AML-193 (cell line): Measurements from ENCODE around the gene ALMS1.
"Not testable (repeated sequence)": the region's sequence is repeated elsewhere in the genome, so short reads cannot be mapped to it uniquely, and the experiment has no call there.

Source experiments
- DNase-seq, 2 experiments: peaks; one replicate each; lab custom pipeline; 2025; lab: John Stamatoyannopoulos, UW

Gene ALMS1

GRCh38 chr2:73624625-73625024 is 239.0 kb downstream of the ALMS1 start:
- DNase-seq = not testable (repeated sequence)

- DNase-seq = peak; percentile 20 to 31
Observed at GRCh38 chr2:73626237-73626636, 240.6 kb downstream of the ALMS1 start.

- not testable (repeated sequence) for DNase-seq
Observed at GRCh38 chr2:73628493-73628892, 242.9 kb downstream of the ALMS1 start.

GRCh38 chr2:73630662-73631266 is 245.1 kb downstream of the ALMS1 start:
- not testable (repeated sequence) for DNase-seq

- not testable (repeated sequence) for DNase-seq
Observed at GRCh38 chr2:73636977-73637376, 251.3 kb downstream of the ALMS1 start.

GRCh38 chr2:73638429-73638828 is 252.8 kb downstream of the ALMS1 start:
- no peak for DNase-seq

GRCh38 chr2:73640511-73640911 is 254.9 kb downstream of the ALMS1 start:
- no peak for DNase-seq

- no peak for DNase-seq
Observed at GRCh38 chr2:73640946-73641766, 255.5 kb downstream of the ALMS1 start.

- DNase-seq = no peak
Observed at GRCh38 chr2:73641767-73642062, 256.1 kb downstream of the ALMS1 start.

- DNase-seq = no peak
Observed at GRCh38 chr2:73642338-73643018, 256.8 kb downstream of the ALMS1 start, which contains the start of gene NAT8. NAT8 (minus strand) TSS chr2:73642422; CDS start chr2:73641628, 794 bp downstream.

- DNase-seq = not testable (repeated sequence)
Observed at GRCh38 chr2:73647690-73648089, 262.1 kb downstream of the ALMS1 start.

GRCh38 chr2:73651591-73652230 is 266.1 kb downstream of the ALMS1 start:
- DNase-seq = no peak

GRCh38 chr2:73652348-73652747 is 266.7 kb downstream of the ALMS1 start:
- DNase-seq = no peak

- no peak for DNase-seq
Observed at GRCh38 chr2:73654175-73654574, 268.5 kb downstream of the ALMS1 start.
